ENCODE measurements around the gene CASD1.

CASD1 gene

DNA sequence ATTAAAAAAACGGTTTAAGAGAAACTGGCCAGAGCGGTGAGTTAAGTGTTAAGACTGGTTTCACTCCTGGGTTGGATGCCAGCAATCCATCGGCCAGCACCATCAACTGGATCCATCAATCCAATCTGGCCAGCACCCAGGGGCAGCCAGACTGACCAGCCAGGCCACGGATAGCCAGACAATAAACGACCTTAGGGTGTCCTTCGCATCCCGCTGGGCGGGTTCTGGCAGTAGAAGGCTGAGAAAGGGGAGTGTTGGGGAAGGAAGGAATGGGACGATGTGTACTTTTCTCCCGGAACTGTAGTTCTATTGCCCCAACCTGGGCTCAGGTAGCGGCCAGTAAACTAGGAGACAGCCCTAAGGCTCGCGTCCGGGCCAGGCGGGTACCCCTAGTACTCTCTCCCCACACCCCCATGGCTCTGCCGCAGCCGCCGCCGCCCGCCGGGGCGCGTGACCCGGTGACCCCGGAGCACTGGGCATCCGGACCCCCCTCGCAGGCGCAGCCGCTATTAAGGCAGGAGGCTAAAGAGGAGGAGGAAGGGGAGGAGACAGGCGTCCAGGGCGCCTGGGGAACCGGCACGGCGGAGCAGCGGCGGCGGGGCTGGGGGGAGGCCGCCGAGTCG is at the start of gene CASD1:
Gene CASD1, plus strand, starts transcription at position 546 of the 623 bp plus-strand sequence. CDS start 276 bp downstream, outside the sequence.
- peak within 1 kb of the TSS; percentile 76 to 83 for H3K4me3 ChIP-seq (replicated peaks in 1 of 2; ENCODE audit: low read depth in 2 of 2, low read length in 2 of 2)
- TF ChIP-seq, protein P1, sequence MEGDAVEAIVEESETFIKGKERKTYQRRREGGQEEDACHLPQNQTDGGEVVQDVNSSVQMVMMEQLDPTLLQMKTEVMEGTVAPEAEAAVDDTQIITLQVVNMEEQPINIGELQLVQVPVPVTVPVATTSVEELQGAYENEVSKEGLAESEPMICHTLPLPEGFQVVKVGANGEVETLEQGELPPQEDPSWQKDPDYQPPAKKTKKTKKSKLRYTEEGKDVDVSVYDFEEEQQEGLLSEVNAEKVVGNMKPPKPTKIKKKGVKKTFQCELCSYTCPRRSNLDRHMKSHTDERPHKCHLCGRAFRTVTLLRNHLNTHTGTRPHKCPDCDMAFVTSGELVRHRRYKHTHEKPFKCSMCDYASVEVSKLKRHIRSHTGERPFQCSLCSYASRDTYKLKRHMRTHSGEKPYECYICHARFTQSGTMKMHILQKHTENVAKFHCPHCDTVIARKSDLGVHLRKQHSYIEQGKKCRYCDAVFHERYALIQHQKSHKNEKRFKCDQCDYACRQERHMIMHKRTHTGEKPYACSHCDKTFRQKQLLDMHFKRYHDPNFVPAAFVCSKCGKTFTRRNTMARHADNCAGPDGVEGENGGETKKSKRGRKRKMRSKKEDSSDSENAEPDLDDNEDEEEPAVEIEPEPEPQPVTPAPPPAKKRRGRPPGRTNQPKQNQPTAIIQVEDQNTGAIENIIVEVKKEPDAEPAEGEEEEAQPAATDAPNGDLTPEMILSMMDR (IDR thresholded peaks at IDR 0.05; ENCODE audit: low read depth, low read length) = no peak
- DNase-seq (ENCODE audit: low read depth in 2 of 2) = peak; percentile 16 to 41

DNA sequence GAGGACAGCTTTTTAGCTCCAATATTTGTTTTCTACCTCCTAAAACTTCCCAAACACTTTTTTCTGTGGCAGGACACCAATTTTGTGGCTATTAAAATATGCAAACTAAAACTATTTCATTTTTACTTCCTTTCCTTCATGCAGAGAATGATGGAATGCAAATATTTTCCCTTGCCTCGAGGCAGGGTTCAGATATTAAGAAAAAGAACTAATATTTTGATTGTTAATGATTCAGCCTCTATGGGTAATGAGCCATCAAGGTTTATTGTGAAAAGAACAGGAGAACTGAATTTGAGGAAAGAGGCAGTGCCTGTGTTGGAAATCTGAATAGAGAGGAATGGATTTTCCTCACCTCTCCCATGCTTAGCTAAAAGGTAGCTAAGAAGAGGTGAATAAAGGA is 43.1 kb upstream of the CASD1 start:
- no peak overlapping the region for H3K4me3 ChIP-seq (replicated peaks in 1 of 2; ENCODE audit: low read depth in 2 of 2, low read length in 2 of 2)
- DNase-seq (ENCODE audit: low read depth in 2 of 2) = no peak
- TF ChIP-seq, protein P1 (IDR thresholded peaks at IDR 0.05; ENCODE audit: low read depth, low read length) = no peak

DNA sequence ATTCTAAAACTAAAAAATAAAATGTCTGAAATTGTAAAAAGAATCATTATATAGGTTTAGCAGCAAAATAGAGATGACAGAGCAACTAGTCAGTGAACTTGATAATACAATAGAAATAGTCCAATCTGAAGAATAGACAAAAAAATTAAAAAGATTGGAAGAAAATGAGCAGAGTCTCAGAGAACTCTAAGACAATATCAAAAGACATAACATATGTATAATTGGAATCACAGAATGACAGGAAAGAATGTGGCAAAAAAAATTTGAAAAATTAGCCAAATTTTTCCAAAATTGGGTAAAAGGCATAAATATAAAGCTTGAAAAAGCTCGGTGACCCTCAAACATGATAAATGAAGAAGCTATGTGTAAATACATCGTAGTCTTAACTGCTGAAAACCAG is 38.0 kb upstream of the CASD1 start:
- TF ChIP-seq, protein P1 (IDR thresholded peaks at IDR 0.05; ENCODE audit: low read depth, low read length) = no peak
- H3K4me3 ChIP-seq (replicated peaks in 1 of 2; ENCODE audit: low read depth in 2 of 2, low read length in 2 of 2) = no peak overlapping the region
- no peak for DNase-seq (ENCODE audit: low read depth in 2 of 2)

DNA sequence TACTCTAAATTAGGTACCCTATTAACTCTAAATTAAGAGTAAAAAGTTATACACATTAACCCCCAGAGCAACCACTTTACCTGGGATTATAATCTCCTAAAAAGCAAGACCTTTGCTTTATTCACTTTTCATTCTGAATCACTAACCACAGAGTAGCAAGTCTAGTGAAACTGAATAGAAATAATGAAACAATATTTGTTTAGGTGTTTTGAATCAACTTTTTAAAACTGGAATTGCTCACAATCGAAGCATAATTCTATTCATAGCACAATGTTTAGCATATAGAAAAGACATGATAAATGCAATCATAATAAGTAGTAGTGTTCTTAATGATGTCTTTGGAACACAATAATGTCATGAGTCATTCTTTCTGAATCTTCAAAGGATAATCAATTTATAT is 37.0 kb upstream of the CASD1 start:
- no peak overlapping the region for H3K4me3 ChIP-seq (replicated peaks in 1 of 2; ENCODE audit: low read depth in 2 of 2, low read length in 2 of 2)
- TF ChIP-seq, protein P1 (IDR thresholded peaks at IDR 0.05; ENCODE audit: low read depth, low read length) = no peak
- DNase-seq (ENCODE audit: low read depth in 2 of 2) = no peak

DNA sequence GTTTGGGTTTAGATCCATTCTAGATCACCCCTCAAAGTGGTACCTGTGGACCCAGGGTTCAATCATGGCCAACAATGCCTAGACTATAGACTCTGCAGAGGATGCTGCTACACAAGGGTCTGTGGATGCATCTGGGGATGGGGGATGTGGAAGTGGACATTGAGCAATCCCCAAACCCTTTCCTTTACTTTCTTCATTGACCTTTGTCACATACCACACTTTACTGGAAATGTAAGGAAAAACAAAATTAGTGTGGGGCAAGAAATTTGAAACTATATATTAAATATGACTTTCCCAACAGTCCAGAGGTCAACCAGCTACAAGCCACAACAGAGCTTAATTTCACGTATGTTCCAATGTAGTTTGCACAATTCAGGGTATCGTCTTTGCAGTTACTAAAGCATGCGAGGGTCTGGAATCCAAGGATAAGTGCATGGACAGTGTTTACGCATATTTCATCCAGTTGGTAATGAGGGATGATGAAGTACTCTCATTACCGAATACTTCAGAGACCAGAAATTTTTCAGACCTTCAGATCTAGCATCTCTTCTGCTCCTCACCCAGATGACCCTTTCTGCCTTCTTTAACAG is 33.3 kb upstream of the CASD1 start:
- TF ChIP-seq, protein P1 (IDR thresholded peaks at IDR 0.05; ENCODE audit: low read depth, low read length) = no peak

DNA sequence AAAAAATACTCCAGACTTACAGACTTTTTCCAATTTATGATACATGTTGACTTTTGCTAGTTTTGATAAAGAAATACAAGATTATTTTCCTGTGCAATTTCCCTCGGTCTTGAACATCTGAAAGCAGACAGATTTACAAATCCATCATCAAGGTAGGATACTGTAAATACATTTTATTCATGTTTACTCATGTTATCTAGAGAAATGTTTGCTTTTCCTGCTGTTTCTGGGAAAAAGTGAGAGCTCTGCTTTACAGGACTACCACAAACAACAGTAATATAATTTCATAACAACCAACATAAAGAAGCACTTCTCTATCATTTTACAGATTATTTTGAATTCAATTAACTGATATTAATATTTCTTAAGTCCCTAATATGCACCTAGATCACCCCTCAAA is 31.7 kb upstream of the CASD1 start:
- TF ChIP-seq, protein P1 (IDR thresholded peaks at IDR 0.05; ENCODE audit: low read depth, low read length) = no peak
- H3K4me3 ChIP-seq (replicated peaks in 1 of 2; ENCODE audit: low read depth in 2 of 2, low read length in 2 of 2) = no peak overlapping the region
- DNase-seq (ENCODE audit: low read depth in 2 of 2) = no peak

More for the DNA sequence above, 33.3 kb upstream of the CASD1 start:
- DNase-seq (ENCODE audit: low read depth in 2 of 2) = no peak
- no peak overlapping the region for H3K4me3 ChIP-seq (replicated peaks in 1 of 2; ENCODE audit: low read depth in 2 of 2, low read length in 2 of 2)
